A673 (cell line): Measurements from ENCODE around the gene DDX54. TPM values are rescaled to one million over a fixed set of nuclear protein-coding genes. Genes with fewer than 3 reads are reported as not detected.

ENCODE experiments used
- BruUV-seq: library from RNA; stranded (reverse); fragments of 400-500 nt; replicated peaks from 2 replicates; lab custom pipeline; 2021; lab: Mats Ljungman, UMichigan
- CTCF ChIA-PET: fragments of 300-600 bp; sonication (Branson Sonifier 250); formaldehyde crosslinking; loops from one replicate; lab custom pipeline; 2022; ENCODE audit warnings: antibody characterized with exemption; lab: Charles Lee
- POLR2A ChIA-PET: fragments of 300-600 bp; sonication (Branson Sonifier 250); formaldehyde crosslinking; loops from one replicate; lab custom pipeline; 2022; ENCODE audit warnings: antibody characterized with exemption; ENCODE audit not compliant: low non-redundant PET; lab: Charles Lee
- DNase-seq: peaks from one replicate; pipeline ENCODE4 v3.0.0-alpha.2; 2015; ENCODE audit warnings: low spot score
- H3K27ac ChIP-seq: fragments of 200-600 bp; sonication (generic); 2 replicates; pipeline ENCODE4 v1.5.1; 2016; ENCODE audit warnings: mixed run types, low read depth, mild to moderate bottlenecking, mixed read lengths, antibody characterized with exemption, low read length; ENCODE audit not compliant: poor library complexity, severe bottlenecking
- H3K27me3 ChIP-seq: fragments of 200-600 bp; sonication (generic); replicated peaks from 2 replicates; pipeline ENCODE4 v1.6.1; 2017; ENCODE audit warnings: mixed run types, low read depth, mild to moderate bottlenecking, mixed read lengths, antibody characterized with exemption, low read length; ENCODE audit not compliant: insufficient read depth, poor library complexity
- H3K36me3 ChIP-seq: fragments of 200-600 bp; sonication (generic); 2 replicates; pipeline ENCODE4 v1.6.1; 2016; ENCODE audit warnings: mixed run types, mild to moderate bottlenecking, mixed read lengths, antibody characterized with exemption, low read length; ENCODE audit not compliant: insufficient read depth, poor library complexity, severe bottlenecking
- H3K4me1 ChIP-seq: fragments of 200-600 bp; sonication (generic); 2 replicates; pipeline ENCODE4 v1.6.1; 2017; ENCODE audit warnings: mixed run types, mild to moderate bottlenecking, mixed read lengths, antibody characterized with exemption, low read length; ENCODE audit not compliant: insufficient read depth, poor library complexity, severe bottlenecking
- H3K4me3 ChIP-seq: fragments of 200-600 bp; sonication (generic); 2 replicates; pipeline ENCODE4 v1.5.1; 2016; ENCODE audit warnings: low read depth, mixed run types, mild to moderate bottlenecking, mixed read lengths, low read length; ENCODE audit not compliant: poor library complexity, severe bottlenecking
- H3K9me3 ChIP-seq: fragments of 200-600 bp; sonication (generic); 2 replicates; pipeline ENCODE4 v1.6.1; 2016; ENCODE audit warnings: mixed run types, low read depth, mild to moderate bottlenecking, mixed read lengths, antibody characterized with exemption, low read length; ENCODE audit not compliant: poor library complexity, severe bottlenecking
- EZH2 ChIP-seq: fragments of 200-600 bp; sonication (generic); IDR thresholded peaks from 2 replicates; pipeline ENCODE4 v1.6.1; 2017; ENCODE audit warnings: borderline replicate concordance, low read depth, mild to moderate bottlenecking, mixed read lengths, antibody characterized with exemption, low read length; ENCODE audit not compliant: poor library complexity, severe bottlenecking
- intact Hi-C: fragments of 100-400 bp; cut with micrococcal nuclease; formaldehyde crosslinking; loops from one replicate; pipeline ENCODE4 v1.10.0; 2022; ENCODE audit not compliant: unreplicated experiment
- total RNA-seq: library from RNA; stranded (reverse); gene quantifications from 2 replicates; pipeline ENCODE4 v1.2.3, GENCODE V29; 2021
- TF ChIP-seq, protein P1 (sequence below): fragments of 300-800, 200-600 bp; sonication (generic); conservative IDR thresholded peaks from 2 replicates; pipeline ENCODE4 v1.5.1; 2017; ENCODE audit warnings: low read depth, mild to moderate bottlenecking, antibody characterized with exemption, low read length, moderate library complexity, mixed read lengths

Gene DDX54
- total RNA-seq, 1 experiment from 2014 or later, result 116 TPM

DNA sequence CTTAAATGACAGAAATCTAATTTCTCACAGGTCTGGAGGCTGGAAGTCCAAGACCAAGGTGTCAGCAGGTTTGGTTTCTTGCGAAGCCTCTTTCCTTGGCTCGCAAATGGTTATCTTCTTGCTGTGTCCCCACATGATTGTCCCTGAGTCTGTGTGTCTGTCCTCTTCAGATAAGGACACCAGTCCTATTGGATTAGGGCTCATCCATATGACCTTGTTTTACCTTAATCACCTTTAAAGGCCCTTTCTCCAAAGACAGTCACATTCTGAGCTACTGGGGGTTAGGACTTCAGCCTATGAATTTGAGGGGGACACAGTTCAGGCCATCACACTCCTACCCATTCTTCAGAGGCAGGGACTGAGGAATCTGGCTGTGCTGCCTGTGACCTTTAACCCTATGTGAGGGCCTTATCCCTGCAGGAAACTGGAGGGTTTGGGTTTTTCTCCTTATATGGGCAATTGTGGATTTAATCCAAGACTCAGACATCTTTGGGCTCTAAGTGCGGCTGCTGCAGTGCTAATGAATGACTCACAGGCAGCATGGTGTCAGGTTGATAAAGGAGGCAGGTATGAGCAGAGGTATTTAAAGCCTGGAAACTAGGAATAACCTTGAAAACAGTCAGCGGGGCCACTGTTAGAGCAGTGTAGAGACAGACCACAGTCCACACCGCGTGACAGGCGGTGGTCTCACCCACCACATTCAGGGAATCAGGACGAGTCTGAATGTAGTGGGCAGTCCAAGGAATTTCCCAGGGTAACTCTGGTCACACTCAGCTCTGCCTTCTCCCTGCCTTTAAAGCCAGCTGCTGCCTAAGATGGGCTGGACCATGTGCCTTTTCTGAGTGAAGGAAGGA, 46.2 kb upstream of the DDX54 start:
- Histone ChIP-seq H3K4me1 (peaks cover 14% of the 10 kb centered on the region), H3K27ac (peak overlapping the region; percentile 59), H3K9me3 (no peaks in the 10 kb centered on the region), H3K36me3 (peaks cover 14% of the 10 kb centered on the region), H3K4me3 (no peak overlapping the region), H3K27me3 (no peaks in the 10 kb centered on the region)
- ChIA-PET CTCF (no interaction called here), POLR2A (no interaction called here)
- no TSS peak for BruUV-seq
- DNase-seq, result peak; percentile 42
- intact Hi-C loops, result no loop called here
- no peak for TF ChIP-seq EZH2
- TF ChIP-seq, protein P1, sequence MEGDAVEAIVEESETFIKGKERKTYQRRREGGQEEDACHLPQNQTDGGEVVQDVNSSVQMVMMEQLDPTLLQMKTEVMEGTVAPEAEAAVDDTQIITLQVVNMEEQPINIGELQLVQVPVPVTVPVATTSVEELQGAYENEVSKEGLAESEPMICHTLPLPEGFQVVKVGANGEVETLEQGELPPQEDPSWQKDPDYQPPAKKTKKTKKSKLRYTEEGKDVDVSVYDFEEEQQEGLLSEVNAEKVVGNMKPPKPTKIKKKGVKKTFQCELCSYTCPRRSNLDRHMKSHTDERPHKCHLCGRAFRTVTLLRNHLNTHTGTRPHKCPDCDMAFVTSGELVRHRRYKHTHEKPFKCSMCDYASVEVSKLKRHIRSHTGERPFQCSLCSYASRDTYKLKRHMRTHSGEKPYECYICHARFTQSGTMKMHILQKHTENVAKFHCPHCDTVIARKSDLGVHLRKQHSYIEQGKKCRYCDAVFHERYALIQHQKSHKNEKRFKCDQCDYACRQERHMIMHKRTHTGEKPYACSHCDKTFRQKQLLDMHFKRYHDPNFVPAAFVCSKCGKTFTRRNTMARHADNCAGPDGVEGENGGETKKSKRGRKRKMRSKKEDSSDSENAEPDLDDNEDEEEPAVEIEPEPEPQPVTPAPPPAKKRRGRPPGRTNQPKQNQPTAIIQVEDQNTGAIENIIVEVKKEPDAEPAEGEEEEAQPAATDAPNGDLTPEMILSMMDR, result no peak

DNA sequence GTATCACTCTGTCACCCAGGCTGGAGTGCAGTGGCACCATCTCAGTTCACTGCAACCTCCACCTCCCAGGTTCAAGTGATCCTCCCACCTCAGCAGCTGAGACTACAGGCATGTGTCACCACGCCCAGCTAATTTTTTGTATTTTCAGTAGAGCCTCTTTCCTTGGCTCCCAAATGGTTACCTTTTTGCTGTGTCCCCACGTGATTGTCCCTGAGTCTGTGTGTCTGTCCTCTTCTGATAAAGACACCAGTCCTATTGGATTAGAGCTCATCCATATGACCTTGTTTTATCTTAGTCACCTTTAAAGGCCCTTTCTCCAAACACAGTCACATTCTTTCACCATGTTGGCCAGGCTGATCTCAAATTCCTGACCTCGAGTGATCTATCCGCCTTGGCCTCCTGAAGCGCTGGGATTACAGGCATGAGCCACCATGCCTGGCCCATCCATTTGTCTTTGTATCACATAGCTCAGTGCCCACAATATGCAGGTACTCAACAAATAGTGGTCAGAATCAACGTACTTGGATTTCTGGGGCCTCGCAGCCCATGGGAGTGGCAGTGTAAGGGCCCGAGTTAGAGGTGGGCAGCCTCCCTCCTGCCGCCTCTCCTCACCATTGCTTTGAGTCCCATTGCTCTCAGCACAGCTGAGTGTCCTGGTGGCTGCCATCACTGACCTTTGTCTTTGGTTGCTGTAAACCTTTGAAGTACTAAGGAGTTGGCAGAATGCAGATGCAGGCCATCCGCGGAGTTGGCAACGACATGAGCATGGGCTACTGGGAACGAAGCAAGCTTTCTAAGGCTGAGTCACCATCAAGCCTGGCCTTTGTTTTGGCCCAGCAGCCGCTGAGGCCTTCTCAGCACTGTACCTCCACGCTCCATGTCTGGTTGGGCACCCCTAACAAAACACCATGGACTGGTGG, 45.3 kb upstream of the DDX54 start:
- Histone ChIP-seq H3K9me3 (no peaks in the 10 kb centered on the region), H3K27ac (no peak overlapping the region), H3K36me3 (peaks cover 14% of the 10 kb centered on the region), H3K4me3 (no peak overlapping the region), H3K27me3 (no peaks in the 10 kb centered on the region), H3K4me1 (peaks cover 14% of the 10 kb centered on the region)
- no peak for DNase-seq
- CTCF ChIA-PET, result no interaction called here
- TF ChIP-seq EZH2, result no peak
- TF ChIP-seq, protein P1, result no peak
- POLR2A ChIA-PET, result interaction anchor here (1.0 kb wide), 1 partner anchor 649 kb away, joined by 16 read pairs; no protein-coding TSS in a partner anchor
- intact Hi-C loops, result no loop called here
- BruUV-seq, result no TSS peak

GRCh38 chr12:113228394-113229028, 43.2 kb upstream of the DDX54 start:
- Histone ChIP-seq H3K36me3 (peaks cover 14% of the 10 kb centered on the region), H3K9me3 (no peaks in the 10 kb centered on the region), H3K4me3 (no peak overlapping the region), H3K4me1 (peaks cover 13% of the 10 kb centered on the region), H3K27me3 (no peaks in the 10 kb centered on the region), H3K27ac (no peak overlapping the region)
- intact Hi-C loops, result no loop called here
- no peak for DNase-seq
- BruUV-seq, result no TSS peak
- no peak for TF ChIP-seq EZH2
- TF ChIP-seq, protein P1, result no peak
- CTCF ChIA-PET, result no interaction called here
- POLR2A ChIA-PET, result no interaction called here
